HG02970 (cell line): ENCODE data around the gene OR2H2.

Experiments
- ATAC-seq: cut with Tn5 transposase; IDR thresholded peaks from one replicate; pipeline ENCODE4 v1.9.1; 2021; ENCODE audit warnings: mild to moderate bottlenecking, moderate library complexity, moderate number of reproducible peaks; ENCODE audit not compliant: unreplicated experiment, low FRiP score

The OR2H2 gene

DNA sequence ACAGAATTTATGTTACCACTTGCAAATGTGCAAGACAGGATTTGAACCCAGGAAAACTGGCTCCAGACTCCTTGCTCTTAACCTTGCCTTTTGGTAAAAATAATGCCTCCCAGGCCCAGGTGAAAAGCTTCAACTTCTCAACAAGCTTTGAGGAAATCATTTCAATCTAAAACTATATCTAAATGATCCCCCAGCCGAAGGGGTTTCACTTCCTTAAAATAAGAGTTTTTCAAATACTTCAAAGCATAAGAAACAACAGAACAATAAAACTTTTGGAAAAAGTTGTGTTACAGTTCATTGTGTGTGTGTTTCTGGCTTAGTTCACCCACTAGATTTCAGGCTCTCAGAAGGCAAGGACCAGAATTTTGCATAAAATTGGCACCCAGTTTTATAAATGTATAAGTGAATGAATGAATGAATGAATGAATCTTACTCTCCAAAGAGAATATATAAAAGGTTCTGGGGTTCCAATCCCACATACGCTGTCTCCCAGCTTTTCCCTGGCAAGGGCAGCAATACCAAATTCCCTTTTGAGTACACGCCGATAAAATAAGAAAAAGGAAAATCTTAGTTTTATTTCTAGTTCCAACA, 5.4 kb downstream of the OR2H2 start:
- ATAC-seq, result no peak

- no peak for ATAC-seq
Measured at GRCh38 chr6:29591677-29592076, 6.8 kb downstream of the OR2H2 start.

GRCh38 chr6:29593199-29593855, 8.4 kb downstream of the OR2H2 start:
- no peak for ATAC-seq

DNA sequence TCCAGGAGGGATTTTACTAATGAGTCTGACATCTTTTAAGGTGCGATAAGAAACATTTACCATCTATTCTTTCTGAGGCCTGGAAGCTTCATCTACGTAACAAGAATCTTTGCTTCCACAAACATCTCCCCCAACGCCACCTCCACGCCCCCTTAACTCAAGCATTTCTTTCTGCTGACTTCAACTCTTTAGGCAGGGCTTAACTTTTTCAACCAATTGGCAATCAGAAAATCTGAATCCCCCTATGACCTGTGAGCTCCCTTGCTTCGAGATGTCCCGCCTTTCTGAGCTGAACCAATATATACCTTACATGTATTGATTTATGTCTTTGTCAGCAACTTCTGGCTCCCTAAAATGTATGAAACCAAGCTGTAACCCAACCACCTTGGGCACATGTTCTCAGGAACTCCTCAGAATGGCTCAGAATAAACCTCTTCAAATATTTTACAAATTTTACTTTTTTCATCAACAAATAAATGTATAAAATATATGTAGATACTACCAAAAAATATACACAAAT, 11.5 kb downstream of the OR2H2 start:
- ATAC-seq, result no peak

- ATAC-seq, result no peak
Measured at GRCh38 chr6:29597184-29597583, 12.3 kb downstream of the OR2H2 start.

DNA sequence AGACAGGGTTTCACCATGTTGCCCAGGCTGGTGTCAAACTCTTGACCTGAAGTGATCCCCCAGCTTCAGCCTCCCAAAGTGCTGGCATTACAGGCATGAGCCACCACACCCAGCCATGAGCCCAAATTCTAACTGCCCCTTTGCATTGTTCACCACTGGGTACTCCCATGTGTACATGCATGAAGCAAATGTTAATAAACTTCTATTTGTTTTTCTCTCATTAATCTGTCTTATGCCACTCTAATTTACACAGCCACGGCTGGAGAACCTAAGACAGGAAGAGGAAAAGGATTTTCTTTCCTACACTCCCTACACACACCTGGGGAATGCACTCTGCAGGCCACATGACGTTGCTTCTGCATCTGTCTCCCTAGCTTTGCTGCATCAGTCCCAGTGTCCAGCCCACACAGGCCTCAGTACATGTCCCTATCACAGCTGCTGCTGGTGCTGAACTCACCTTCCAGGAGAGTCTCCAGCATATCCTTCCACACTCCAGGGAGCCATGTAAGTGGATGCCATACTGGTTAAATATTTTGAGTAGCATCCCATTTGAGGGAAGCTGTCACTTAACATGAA, 13.3 kb downstream of the OR2H2 start:
- ATAC-seq, result no peak

- no peak for ATAC-seq
Measured at GRCh38 chr6:29602564-29603361, 17.8 kb downstream of the OR2H2 start.

- ATAC-seq, result no peak
Measured at GRCh38 chr6:29603456-29603855, 18.5 kb downstream of the OR2H2 start.

DNA sequence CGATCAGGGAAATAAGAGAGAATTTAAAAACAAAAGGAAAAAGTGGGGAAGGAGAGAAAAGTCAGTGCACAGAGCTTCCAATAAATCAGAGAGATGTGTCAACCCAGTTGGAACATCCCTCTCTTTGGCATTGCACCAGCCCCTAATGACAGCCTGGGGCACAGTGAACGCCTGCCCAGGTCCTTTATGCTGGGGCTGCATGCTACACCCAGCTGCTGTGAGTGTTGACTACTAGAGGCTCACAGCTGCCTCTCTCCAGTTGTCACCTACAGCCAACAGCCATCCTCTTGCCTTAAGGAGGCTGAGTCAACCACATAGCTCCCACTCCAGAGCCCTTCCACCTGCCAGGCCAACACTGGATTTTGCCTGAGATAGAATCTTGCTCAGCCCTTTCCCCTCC, 19.0 kb downstream of the OR2H2 start:
- ATAC-seq, result no peak

DNA sequence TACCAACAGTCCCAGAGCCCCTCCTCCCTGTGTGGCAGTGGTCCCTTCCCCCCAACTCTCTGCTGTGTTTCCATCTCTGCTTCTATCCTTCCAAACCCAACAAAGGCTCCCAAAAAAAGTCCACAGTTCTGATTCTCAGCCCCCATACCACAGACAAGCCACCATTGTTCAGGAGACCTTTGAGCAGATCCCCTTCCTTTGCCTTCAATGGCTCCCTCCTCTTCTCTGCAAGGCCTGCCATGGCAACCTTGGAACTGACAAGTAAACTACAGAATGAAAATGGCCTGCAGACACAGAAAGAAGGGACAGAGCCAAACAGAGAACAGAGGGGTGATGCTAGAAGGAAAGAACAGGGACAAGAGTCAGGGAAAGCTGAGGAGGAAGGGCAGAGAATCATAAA, 23.2 kb downstream of the OR2H2 start:
- ATAC-seq, result no peak

- ATAC-seq, result no peak
Measured at GRCh38 chr6:29610540-29610939, 25.6 kb downstream of the OR2H2 start.

GRCh38 chr6:29611426-29611825, 26.5 kb downstream of the OR2H2 start:
- no peak for ATAC-seq

- no peak for ATAC-seq
Measured at GRCh38 chr6:29617782-29618554, 33.0 kb downstream of the OR2H2 start.

DNA sequence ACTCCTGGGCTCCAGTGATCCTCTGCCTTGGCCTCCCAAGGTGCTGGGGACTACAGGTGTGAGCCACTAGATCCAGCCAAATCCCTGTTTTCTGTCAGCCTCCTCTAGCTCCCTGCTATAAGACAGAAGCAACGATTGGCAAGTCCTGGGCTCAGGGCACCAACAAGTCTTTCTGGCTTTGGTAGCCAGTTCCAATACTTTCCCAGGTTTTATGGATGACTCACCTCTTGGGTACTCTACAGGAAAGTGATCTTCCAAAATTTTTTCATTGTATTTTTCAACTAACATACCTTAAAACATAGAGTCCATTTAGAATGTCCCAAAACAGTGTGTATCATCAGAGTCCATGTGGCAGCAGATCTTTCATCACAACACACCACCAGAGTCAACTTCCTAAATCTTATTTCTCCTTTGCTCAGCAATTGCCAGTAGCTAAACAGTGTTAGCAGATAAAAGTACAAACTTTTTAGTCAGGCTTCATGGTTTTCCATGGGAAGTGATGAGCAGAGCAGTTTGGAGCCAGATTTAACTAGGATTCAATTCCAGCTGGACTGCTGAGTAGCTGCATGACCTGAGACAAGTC, 34.7 kb downstream of the OR2H2 start:
- no peak for ATAC-seq

DNA sequence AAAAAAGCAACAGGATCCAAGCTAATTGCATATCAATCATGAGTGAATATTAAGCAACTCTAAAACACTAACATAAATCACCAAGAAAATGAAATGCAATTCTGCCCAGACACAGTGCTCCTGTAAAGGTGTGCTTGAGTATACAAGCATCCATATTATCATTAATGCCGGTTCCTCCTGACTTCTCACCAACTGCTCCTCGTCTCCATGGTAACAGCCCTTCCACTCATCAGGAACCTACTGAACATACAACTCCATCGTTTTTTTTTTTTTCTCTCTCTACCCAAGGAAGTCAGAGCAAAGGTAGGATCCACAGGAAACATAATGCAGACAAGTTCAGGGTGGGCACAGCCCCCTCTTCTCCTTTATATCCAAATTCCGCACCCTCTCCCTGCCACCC, 35.7 kb downstream of the OR2H2 start:
- ATAC-seq, result no peak

DNA sequence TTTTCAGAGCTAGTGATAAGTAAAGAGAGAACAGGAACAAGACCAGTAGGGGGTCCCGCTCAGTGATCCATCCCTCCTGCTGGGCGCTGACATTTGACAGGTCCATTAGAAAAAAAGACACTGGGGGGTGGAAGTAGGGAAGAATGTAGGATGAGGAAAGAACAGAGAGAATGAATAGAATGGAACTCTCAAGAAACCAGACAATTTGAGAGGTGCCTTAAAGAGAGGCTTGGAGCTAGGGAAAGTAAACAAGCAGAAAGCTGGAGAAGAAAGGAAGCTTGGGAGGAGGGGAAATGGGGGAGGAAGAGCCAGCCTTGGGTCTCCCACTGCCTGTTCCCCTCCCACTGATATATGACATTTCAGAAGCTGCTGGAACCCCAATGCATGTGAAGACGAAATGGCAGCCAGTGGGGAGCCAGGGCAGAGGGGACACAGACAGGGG, 39.6 kb downstream of the OR2H2 start:
- ATAC-seq, result no peak

- ATAC-seq, result no peak
Measured at GRCh38 chr6:29625337-29625930, 40.5 kb downstream of the OR2H2 start.

- ATAC-seq, result no peak
Measured at GRCh38 chr6:29626948-29627754, 42.2 kb downstream of the OR2H2 start.
